Measurements from ENCODE around the gene PTPRQ. TPM values are rescaled to one million over a fixed set of nuclear protein-coding genes. Genes with fewer than 3 reads are reported as not detected.

The PTPRQ gene
- total RNA-seq, 1 donor from 2014 or later, result not detected

- peaks cover 23% of the 10 kb centered on the region for H3K27me3 Mint-ChIP-seq
- ChIA-PET CTCF (no interaction called here), POLR2A (no interaction called here)
- H3K4me1 Mint-ChIP-seq, result no peaks in the 10 kb centered on the region
- no peak within 1 kb of the TSS for H3K27ac Mint-ChIP-seq
- no peak within 1 kb of the TSS for H3K4me3 Mint-ChIP-seq
- H3K9me3 Mint-ChIP-seq, result no peaks in the 10 kb centered on the region
- no peak for ATAC-seq (ENCODE audit: low read depth)
- no peak for DNase-seq
- no peak for TF ChIP-seq CTCF (IDR thresholded peaks at IDR 0.05)
- no peaks in the 10 kb centered on the region for H3K36me3 Mint-ChIP-seq (ENCODE audit: low read depth)
- intact Hi-C loops (cut with micrococcal nuclease), result no loop called here
Measured at GRCh38 chr12:80716696-80717469, 272.8 kb downstream of the PTPRQ start, which contains the start of gene MYF5. TSS of gene MYF5 (plus strand) at chr12:80716912. CDS start at chr12:80717064, 152 bp downstream.

GRCh38 chr12:80717856-80718255 is 273.8 kb downstream of the PTPRQ start:
- ChIA-PET CTCF (no interaction called here), POLR2A (no interaction called here)
- Mint-ChIP-seq H3K9me3 (no peaks in the 10 kb centered on the region), H3K36me3 (ENCODE audit: low read depth) (no peaks in the 10 kb centered on the region), H3K27ac (no peak overlapping the region), H3K4me3 (no peak overlapping the region), H3K27me3 (peaks cover 21% of the 10 kb centered on the region), H3K4me1 (no peaks in the 10 kb centered on the region)
- no peak for TF ChIP-seq CTCF (IDR thresholded peaks at IDR 0.05)
- ATAC-seq (ENCODE audit: low read depth) (no peak), DNase-seq (no peak)
- intact Hi-C loops (cut with micrococcal nuclease), result no loop called here

- H3K9me3 Mint-ChIP-seq, result no peaks in the 10 kb centered on the region
- ATAC-seq (ENCODE audit: low read depth) (no peak), DNase-seq (no peak)
- intact Hi-C loops (cut with micrococcal nuclease), result no loop called here
- no peaks in the 10 kb centered on the region for H3K36me3 Mint-ChIP-seq (ENCODE audit: low read depth)
- H3K27me3 Mint-ChIP-seq, result peaks cover 11% of the 10 kb centered on the region
- ChIA-PET CTCF (no interaction called here), POLR2A (no interaction called here)
- H3K4me1 Mint-ChIP-seq, result no peaks in the 10 kb centered on the region
- no peak for TF ChIP-seq CTCF (IDR thresholded peaks at IDR 0.05)
- H3K4me3 Mint-ChIP-seq, result no peak overlapping the region
- no peak overlapping the region for H3K27ac Mint-ChIP-seq
Measured at GRCh38 chr12:80720516-80720915, 276.5 kb downstream of the PTPRQ start.

- H3K27ac Mint-ChIP-seq, result no peak overlapping the region
- intact Hi-C loops (cut with micrococcal nuclease), result no loop called here
- CTCF ChIA-PET, result no interaction called here
- POLR2A ChIA-PET, result no interaction called here
- no peaks in the 10 kb centered on the region for H3K9me3 Mint-ChIP-seq
- no peaks in the 10 kb centered on the region for H3K36me3 Mint-ChIP-seq (ENCODE audit: low read depth)
- H3K27me3 Mint-ChIP-seq, result peaks cover 3% of the 10 kb centered on the region
- ATAC-seq (ENCODE audit: low read depth) (no peak), DNase-seq (no peak)
- no peak for TF ChIP-seq CTCF (IDR thresholded peaks at IDR 0.05)
- no peak overlapping the region for H3K4me3 Mint-ChIP-seq
- no peaks in the 10 kb centered on the region for H3K4me1 Mint-ChIP-seq
Measured at GRCh38 chr12:80721326-80721725, 277.3 kb downstream of the PTPRQ start.

Data from activated B cell treated with CpG ODN at 0.5 μM for 24 hours (primary cell).